G401.6 (cell line): Measurements from ENCODE around the gene ABL1.
"Not testable (repeated sequence)": the region's sequence is repeated elsewhere in the genome, so short reads cannot be mapped to it uniquely, and the experiment has no call there.

ENCODE experiments used
- FAIRE-seq: peaks from 2 replicates; lab custom pipeline; 2012; peaks lifted over from hg19 to GRCh38; lab: Jason Lieb, UNC

ABL1 gene

GRCh38 chr9:130834371-130835336, at the start of gene ABL1:
Gene ABL1, plus strand, starts transcription at chr9:130835254. Its CDS starts 193 bp downstream, at chr9:130835447.
- no peak for FAIRE-seq

- no peak for FAIRE-seq
These were observed 49.0 kb upstream of the ABL1 start for GRCh38 chr9:130785940-130786508.

- FAIRE-seq, result no peak
These were observed 48.5 kb upstream of the ABL1 start for GRCh38 chr9:130786526-130786925.

- no peak for FAIRE-seq
These were observed 45.0 kb upstream of the ABL1 start for GRCh38 chr9:130789747-130790672.

GRCh38 chr9:130791303-130791894, 43.7 kb upstream of the ABL1 start:
- FAIRE-seq, result no peak

- no peak for FAIRE-seq
These were observed 41.5 kb upstream of the ABL1 start for GRCh38 chr9:130793589-130793988.

DNA sequence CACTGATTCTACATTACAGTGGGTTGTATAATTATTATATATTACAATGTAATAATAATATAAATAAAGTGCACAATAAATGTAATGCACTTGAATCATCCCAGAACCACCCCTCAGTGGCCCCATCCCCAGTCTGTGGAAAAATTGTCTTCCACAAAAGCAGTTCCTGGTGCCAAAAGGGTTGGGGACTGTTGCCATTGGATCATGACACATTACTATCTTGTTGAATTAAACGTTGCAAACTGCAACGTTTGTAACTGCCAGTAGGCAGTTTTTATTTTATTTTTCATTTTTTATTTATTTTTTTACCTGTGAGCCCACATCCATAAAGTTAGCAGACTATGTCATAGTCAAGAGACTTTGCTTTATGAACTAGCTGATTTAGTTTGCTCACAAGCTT, 41.0 kb upstream of the ABL1 start:
- peak; percentile 30 for FAIRE-seq

GRCh38 chr9:130794423-130794822, 40.6 kb upstream of the ABL1 start:
- FAIRE-seq, result not testable (repeated sequence)

GRCh38 chr9:130794923-130795495, 40.0 kb upstream of the ABL1 start:
- FAIRE-seq, result no peak

- not testable (repeated sequence) for FAIRE-seq
These were observed 31.9 kb upstream of the ABL1 start for GRCh38 chr9:130803116-130803515.

- no peak for FAIRE-seq
These were observed 29.3 kb upstream of the ABL1 start for GRCh38 chr9:130805510-130806326.

- FAIRE-seq, result no peak
These were observed 28.7 kb upstream of the ABL1 start for GRCh38 chr9:130806327-130806716.

- no peak for FAIRE-seq
These were observed 24.4 kb upstream of the ABL1 start for GRCh38 chr9:130810609-130811136.

GRCh38 chr9:130815242-130815808, 19.7 kb upstream of the ABL1 start:
- no peak for FAIRE-seq

- FAIRE-seq, result no peak
These were observed 17.1 kb upstream of the ABL1 start for GRCh38 chr9:130817914-130818313.

DNA sequence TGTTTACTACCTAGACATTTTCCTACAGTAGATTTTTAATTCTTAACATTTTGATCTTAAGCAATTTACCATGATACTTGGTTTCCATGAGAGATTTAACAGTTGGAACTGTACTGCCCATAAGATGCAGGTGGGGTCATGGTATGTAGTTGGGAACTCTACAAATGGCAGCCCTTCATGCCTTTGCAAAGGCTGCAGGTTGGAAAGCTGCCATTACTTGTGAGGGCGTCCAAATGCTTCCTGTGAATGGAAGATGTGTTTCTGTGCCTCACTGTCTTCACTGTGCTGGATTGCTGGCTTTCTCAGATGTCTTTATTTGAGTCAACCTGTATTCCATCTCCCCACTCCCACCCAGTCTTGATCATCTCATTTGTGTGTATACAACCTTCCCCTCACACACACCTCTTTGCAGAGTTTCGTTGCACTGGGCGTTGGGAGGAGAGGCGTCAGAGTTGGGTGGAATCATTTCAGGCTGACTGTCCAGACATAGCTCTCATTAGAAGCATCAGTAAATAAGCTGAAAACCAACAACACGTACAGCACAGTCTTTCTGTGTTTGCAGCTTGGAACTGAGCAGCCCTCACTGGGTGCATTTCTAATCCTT, 14.8 kb upstream of the ABL1 start:
- no peak for FAIRE-seq

DNA sequence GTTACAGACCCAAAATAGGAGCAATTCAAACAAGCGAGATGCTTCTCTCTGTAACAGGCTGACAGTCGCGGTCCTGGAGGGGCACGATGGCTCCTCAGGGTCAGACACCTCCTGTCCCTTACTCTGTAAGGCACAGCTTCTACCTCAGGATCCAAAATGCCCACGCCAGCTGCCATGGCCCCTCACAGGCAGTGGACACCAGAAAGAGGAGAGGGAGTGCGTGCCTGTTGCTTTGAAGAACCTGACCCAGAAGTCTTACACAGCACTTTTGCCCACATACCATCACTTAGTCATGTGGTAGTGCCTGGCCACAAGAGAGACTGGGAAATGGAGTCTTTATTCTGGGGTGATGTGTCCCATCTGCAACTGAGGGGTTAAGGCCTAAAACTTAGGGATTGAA, 11.6 kb upstream of the ABL1 start:
- no peak for FAIRE-seq

DNA sequence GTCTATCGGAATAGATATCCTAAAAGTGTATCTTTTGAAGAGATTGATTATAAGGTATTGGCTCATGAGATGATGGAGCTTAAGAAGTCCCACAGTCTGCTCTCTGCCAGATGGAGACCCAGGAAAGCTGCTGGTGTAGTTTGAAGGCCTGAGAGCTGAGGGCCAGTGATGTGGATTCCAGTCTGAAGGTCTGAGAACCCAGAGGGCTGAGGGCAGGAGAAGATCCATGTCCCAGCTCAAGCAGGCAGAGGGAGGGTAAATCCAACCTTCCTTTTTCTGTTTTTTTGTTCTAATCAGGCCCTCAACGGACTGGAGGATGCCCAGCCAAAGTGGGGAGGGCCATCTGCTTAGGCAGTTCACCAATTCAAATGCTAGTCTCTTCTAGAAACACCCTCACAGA, 11.0 kb upstream of the ABL1 start:
- no peak for FAIRE-seq

DNA sequence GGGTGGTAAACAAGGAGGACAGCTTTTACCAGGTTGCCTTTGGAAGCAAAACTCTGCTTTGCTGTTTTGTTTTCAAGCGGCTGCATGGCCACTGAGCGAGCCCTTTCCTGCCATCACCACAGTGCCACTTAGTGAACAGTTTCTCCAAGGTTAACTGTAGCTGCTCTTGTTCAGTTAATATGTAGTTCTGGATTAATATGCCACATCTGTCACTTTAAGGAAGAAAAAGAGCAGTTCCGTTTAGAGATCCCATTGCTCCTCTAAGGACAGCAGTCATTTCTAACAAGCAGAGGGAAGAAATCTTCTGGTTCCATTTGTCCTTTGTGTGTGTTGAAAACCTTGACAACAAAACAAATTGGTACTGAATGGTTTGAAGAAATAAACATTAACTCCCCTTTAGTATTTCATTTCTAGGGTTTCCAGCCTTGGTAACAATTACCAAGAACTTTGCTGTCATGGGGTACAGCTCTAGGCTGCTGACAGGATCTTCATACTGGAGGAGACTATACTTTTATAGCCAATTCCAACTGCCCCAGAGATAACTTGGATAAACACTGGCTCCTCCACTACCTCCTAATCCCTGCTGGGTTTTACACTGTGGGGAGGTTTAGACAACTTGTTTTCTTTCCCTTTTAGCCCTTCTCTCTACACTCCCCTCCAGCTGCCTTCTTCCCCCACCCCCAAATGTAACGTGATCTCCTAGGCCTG, 10.3 kb upstream of the ABL1 start:
- FAIRE-seq, result peak; percentile 3
